Fibroblast of lung (primary cell): ENCODE results near the gene PDGFA. TPM values are rescaled to one million over a fixed set of nuclear protein-coding genes. Genes with fewer than 3 reads are reported as not detected.

ENCODE experiments used
- DNase-seq, 2 donors: peaks; one replicate each; pipeline versions ENCODE4 v3.0.0 to v3.0.0-alpha.2; 2010; ENCODE audit warnings: low read depth in 2 of 2
- H2AFZ ChIP-seq: 2 replicates; pipeline ENCODE4 v1.5.1; 2012; ENCODE audit warnings: low read length, control low read depth, inconsistent platforms
- H3K27ac ChIP-seq: 2 replicates; pipeline ENCODE4 v1.5.1; 2011; ENCODE audit warnings: low read length, control low read depth; ENCODE audit not compliant: insufficient read depth
- H3K27me3 ChIP-seq: 2 replicates; pipeline ENCODE4 v1.5.1; 2011; ENCODE audit warnings: mild to moderate bottlenecking, low read length; ENCODE audit not compliant: control insufficient read depth, insufficient read depth
- H3K36me3 ChIP-seq: 2 replicates; pipeline ENCODE4 v1.5.1; 2011; ENCODE audit warnings: low read length; ENCODE audit not compliant: control insufficient read depth, insufficient read depth
- H3K4me1 ChIP-seq: 2 replicates; pipeline ENCODE4 v1.5.1; 2011; ENCODE audit warnings: low read length; ENCODE audit not compliant: control insufficient read depth, insufficient read depth; ENCODE audit errors: extremely low read depth
- H3K4me2 ChIP-seq: 2 replicates; pipeline ENCODE4 v1.5.1; 2011; ENCODE audit warnings: low read length, control low read depth; ENCODE audit not compliant: insufficient read depth; ENCODE audit errors: extremely low read depth
- H3K4me3 ChIP-seq, 4 experiments: fragments of 200-600 bp in 1 of 4; sonication (generic) in 1 of 4; replicated peaks in 1 of 4; 2 replicates each; pipeline ENCODE4 v1.5.1; 2011 to 2016; ENCODE audit warnings: low read length in 4 of 4, low read depth in 3 of 4, mild to moderate bottlenecking in 3 of 4, control low read depth in 2 of 4, inconsistent platforms in 1 of 4, mixed read lengths in 1 of 4; ENCODE audit not compliant: insufficient read depth in 1 of 4; ENCODE audit errors: control extremely low read depth in 1 of 4
- H3K79me2 ChIP-seq: 2 replicates; pipeline ENCODE4 v1.5.1; 2012; ENCODE audit warnings: mild to moderate bottlenecking, low read length, inconsistent platforms; ENCODE audit not compliant: control insufficient read depth, insufficient read depth
- H3K9ac ChIP-seq: 2 replicates; pipeline ENCODE4 v1.5.1; 2011; ENCODE audit warnings: mild to moderate bottlenecking, low read length, control low read depth; ENCODE audit not compliant: insufficient read depth
- H3K9me3 ChIP-seq: 2 replicates; pipeline ENCODE4 v1.5.1; 2012; ENCODE audit warnings: low read depth, low read length; ENCODE audit not compliant: control insufficient read depth, insufficient read depth
- H4K20me1 ChIP-seq: 2 replicates; pipeline ENCODE4 v1.5.1; 2011; ENCODE audit warnings: low read length; ENCODE audit not compliant: control insufficient read depth, insufficient read depth; ENCODE audit errors: extremely low read depth
- CTCF ChIP-seq, 2 donors: IDR thresholded peaks in 1 of 2; conservative IDR thresholded peaks in 1 of 2; 1 replicate in 1 of 2; 2 replicates in 1 of 2; pipeline ENCODE4 v1.5.1; 2011 to 2012; ENCODE audit warnings: low read length in 2 of 2, control low read depth in 1 of 2, inconsistent platforms in 1 of 2, low read depth in 1 of 2, mild to moderate bottlenecking in 1 of 2
- EZH2 ChIP-seq: IDR thresholded peaks from 2 replicates; pipeline ENCODE4 v1.5.1; 2012; ENCODE audit warnings: low read length, control low read depth, mild to moderate bottlenecking; ENCODE audit errors: missing control alignments
- polyA plus RNA-seq, 2 donors: library from polyadenylated mRNA; depleted of rRNA in 1 of 2; stranded (reverse) in 1 of 2; unstranded in 1 of 2; fragments of >200 nt; gene quantifications; 2 replicates each; pipeline ENCODE4 v1.2.1, GENCODE V29; 2011 to 2012; ENCODE audit warnings: missing spikeins in 1 of 2
- total RNA-seq: library from RNA; depleted of rRNA; stranded (reverse); fragments of >200 nt; gene quantifications from 2 replicates; pipeline ENCODE4 v1.2.1, GENCODE V29; 2014

The PDGFA gene
- total and polyA plus RNA-seq, 2 donors (not counting 1 experiment from before 2014, with no cell fraction given), result 13.5 to 16.9 TPM

GRCh38 chr7:485188-486081 is 34.2 kb downstream of the PDGFA start:
- Histone ChIP-seq H3K4me3 (no peak overlapping the region), H3K4me1 (no peaks in the 10 kb centered on the region), H3K9me3 (no peaks in the 10 kb centered on the region), H2AFZ (no peak overlapping the region), H3K27ac (no peak overlapping the region), H3K4me2 (no peak overlapping the region), H3K36me3 (no peaks in the 10 kb centered on the region), H3K9ac (no peak overlapping the region), H4K20me1 (no peaks in the 10 kb centered on the region), H3K79me2 (no peaks in the 10 kb centered on the region), H3K27me3 (no peaks in the 10 kb centered on the region)
- no peak for DNase-seq
- no peak for TF ChIP-seq CTCF (conservative IDR thresholded peaks at IDR 0.05 in 1 of 2, IDR thresholded peaks at IDR 0.05 in 1 of 2; ENCODE audit: low read depth in 1 of 2, low read length in 2 of 2)
- TF ChIP-seq EZH2, result no peak

DNA sequence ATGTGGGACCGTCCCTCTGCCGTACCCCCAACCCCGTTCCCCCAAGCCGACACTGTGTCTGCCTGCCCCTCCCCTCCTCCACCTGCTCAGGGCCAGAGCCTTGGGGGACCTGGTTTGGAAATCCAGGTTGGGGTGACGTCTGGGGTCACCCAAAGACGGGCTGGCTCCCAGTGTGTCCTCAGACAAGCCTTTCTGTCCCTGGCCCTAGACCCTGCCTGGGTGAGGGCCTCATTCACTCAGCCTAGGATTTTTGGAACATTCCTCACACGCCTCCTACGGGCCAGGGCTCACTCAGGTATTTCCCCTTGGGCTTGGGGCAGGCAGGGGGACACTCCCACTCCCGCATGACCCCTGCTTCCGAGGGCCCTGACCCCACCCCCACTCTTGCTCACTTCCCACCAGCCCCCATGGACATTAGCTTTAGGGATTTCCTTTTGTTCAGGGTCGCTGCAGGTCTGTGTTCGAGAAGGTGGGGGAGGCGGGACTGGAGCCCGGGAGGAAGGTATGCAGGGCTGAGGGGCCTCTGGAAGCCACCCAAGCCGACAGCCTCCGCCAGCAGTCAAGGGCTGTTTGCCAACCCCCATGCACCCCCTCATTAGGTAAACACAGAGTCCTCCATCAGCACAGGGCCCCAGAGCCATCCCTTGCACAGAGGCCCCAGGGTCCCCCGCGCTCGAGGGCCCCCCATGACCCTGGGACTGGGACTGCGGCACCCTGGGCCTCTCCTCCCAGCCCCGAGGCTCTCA is 35.1 kb downstream of the PDGFA start:
- Histone ChIP-seq H3K4me2 (no peak overlapping the region), H2AFZ (no peak overlapping the region), H3K4me3 (no peak overlapping the region), H3K27me3 (no peaks in the 10 kb centered on the region), H3K27ac (no peak overlapping the region), H4K20me1 (no peaks in the 10 kb centered on the region), H3K9ac (no peak overlapping the region), H3K9me3 (no peaks in the 10 kb centered on the region), H3K4me1 (no peaks in the 10 kb centered on the region), H3K36me3 (no peaks in the 10 kb centered on the region), H3K79me2 (no peaks in the 10 kb centered on the region)
- no peak for DNase-seq
- TF ChIP-seq EZH2 (no peak), CTCF (conservative IDR thresholded peaks at IDR 0.05 in 1 of 2, IDR thresholded peaks at IDR 0.05 in 1 of 2; ENCODE audit: low read depth in 1 of 2, low read length in 2 of 2) (no peak)

DNA sequence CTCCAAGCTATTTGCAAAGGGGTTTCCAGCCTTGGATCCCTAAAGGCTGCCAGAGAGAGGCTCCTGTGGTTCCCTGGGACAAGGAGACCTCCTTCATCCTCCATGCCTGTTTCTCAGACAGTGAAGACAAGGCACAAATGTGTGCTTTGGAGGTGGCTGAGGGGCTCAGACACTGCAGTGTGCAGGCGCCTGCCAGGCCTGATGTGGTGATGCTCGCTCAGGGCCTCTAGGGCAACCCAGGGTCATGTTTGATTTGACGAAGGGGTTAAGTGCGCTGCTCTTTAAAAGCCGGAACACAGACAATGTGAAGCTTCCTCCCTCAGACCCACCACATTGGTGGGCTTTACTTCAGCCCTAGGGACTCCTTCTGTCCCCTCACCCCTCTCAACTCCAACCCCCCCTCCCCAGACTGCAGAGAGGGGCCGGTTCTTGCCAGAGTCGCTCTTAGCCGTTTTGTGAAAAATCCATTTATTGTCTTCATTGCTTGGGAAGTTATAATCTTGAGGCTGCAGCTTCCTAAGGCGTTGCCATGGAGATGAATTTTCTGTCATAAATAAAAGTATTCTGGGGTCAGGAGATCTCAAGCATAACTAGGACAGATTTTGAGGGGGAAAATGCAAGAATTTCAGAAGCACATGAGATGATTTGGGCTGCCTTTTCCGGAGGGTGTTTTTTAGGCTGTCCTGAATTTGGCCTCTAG is 35.8 kb downstream of the PDGFA start:
- H3K79me2 ChIP-seq, result no peaks in the 10 kb centered on the region

More for the DNA sequence above, 35.8 kb downstream of the PDGFA start:
- Histone ChIP-seq H2AFZ (no peak overlapping the region), H4K20me1 (no peaks in the 10 kb centered on the region), H3K4me3 (no peak overlapping the region), H3K27me3 (no peaks in the 10 kb centered on the region), H3K4me1 (no peaks in the 10 kb centered on the region), H3K4me2 (no peak overlapping the region), H3K36me3 (no peaks in the 10 kb centered on the region), H3K9me3 (no peaks in the 10 kb centered on the region), H3K27ac (no peak overlapping the region), H3K9ac (no peak overlapping the region)
- no peak for TF ChIP-seq CTCF (conservative IDR thresholded peaks at IDR 0.05 in 1 of 2, IDR thresholded peaks at IDR 0.05 in 1 of 2; ENCODE audit: low read depth in 1 of 2, low read length in 2 of 2)
- TF ChIP-seq EZH2, result no peak
- DNase-seq, result no peak
